Measurements from ENCODE around the gene PBRM1. TPM values are rescaled to one million over a fixed set of nuclear protein-coding genes. Genes with fewer than 3 reads are reported as not detected.

PBRM1 gene
- polyA plus RNA-seq, 1 donor (not counting 4 experiments of a cell fraction or from before 2014, with no cell fraction given), result 26.0 TPM

- no peak for FAIRE-seq
- Histone ChIP-seq H3K27ac (ENCODE audit: control insufficient read depth, insufficient read depth, low read length) (no peak overlapping the region), H3K9me3 (ENCODE audit: control insufficient read depth, low read depth, low read length) (no peaks in the 10 kb centered on the region), H3K27me3 (ENCODE audit: control insufficient read depth, extremely low read depth, insufficient read depth, low read length) (peaks cover 8% of the 10 kb centered on the region), H3K9ac (ENCODE audit: control insufficient read depth, extremely low read depth, insufficient read depth, low read length) (no peak overlapping the region), H3K4me3 (ENCODE audit: control insufficient read depth in 2 of 3, extremely low read depth in 1 of 3, insufficient read depth in 2 of 3, low read depth in 1 of 3, low read length in 3 of 3) (no peak overlapping the region), H3K4me1 (ENCODE audit: control insufficient read depth, extremely low read depth, insufficient read depth, low read length) (no peaks in the 10 kb centered on the region), H4K20me1 (ENCODE audit: control insufficient read depth, extremely low read depth, insufficient read depth, low read length) (no peaks in the 10 kb centered on the region), H3K9me1 (ENCODE audit: control insufficient read depth, extremely low read depth, insufficient read depth, low read length) (no peaks in the 10 kb centered on the region), H3K36me3 (ENCODE audit: control insufficient read depth in 2 of 2, extremely low read depth in 1 of 2, insufficient read depth in 2 of 2, low read length in 2 of 2) (no peaks in the 10 kb centered on the region), H3K4me2 (ENCODE audit: control insufficient read depth, extremely low read depth, insufficient read depth, low read depth, low read length) (no peak overlapping the region), H2AFZ (ENCODE audit: control insufficient read depth, low read length) (no peak overlapping the region), H3K79me2 (ENCODE audit: control insufficient read depth, insufficient read depth, low read length) (no peaks in the 10 kb centered on the region)
- DNase-seq (ENCODE audit: low read depth, low spot score), result no peak
- TF ChIP-seq EZH2 (IDR thresholded peaks at IDR 0.05; ENCODE audit: low read length) (no peak), CTCF (optimal IDR thresholded peaks at IDR 0.05 in 1 of 3, IDR thresholded peaks at IDR 0.05 in 1 of 3, conservative IDR thresholded peaks at IDR 0.05 in 1 of 3; ENCODE audit: extremely low read depth in 1 of 3, insufficient read depth in 2 of 3, low read length in 3 of 3) (no peak)
- dilution Hi-C loops (cut with MboI; ENCODE audit: extremely low pct_ligation_motif_present, low sequenced_read_pairs), result no loop called here
Observed at GRCh38 chr3:52511509-52511908, 174.2 kb downstream of the PBRM1 start.

GRCh38 chr3:52509753-52510328 lies 175.9 kb downstream of the PBRM1 start:
- FAIRE-seq, result no peak
- peaks cover 9% of the 10 kb centered on the region for H3K27me3 ChIP-seq (ENCODE audit: control insufficient read depth, extremely low read depth, insufficient read depth, low read length)
- no peaks in the 10 kb centered on the region for H3K79me2 ChIP-seq (ENCODE audit: control insufficient read depth, insufficient read depth, low read length)
- dilution Hi-C loops (cut with MboI; ENCODE audit: extremely low pct_ligation_motif_present, low sequenced_read_pairs), result no loop called here
- no peak overlapping the region for H3K9ac ChIP-seq (ENCODE audit: control insufficient read depth, extremely low read depth, insufficient read depth, low read length)
- DNase-seq (ENCODE audit: low read depth, low spot score), result no peak
- H3K9me1 ChIP-seq (ENCODE audit: control insufficient read depth, extremely low read depth, insufficient read depth, low read length), result no peaks in the 10 kb centered on the region
- H3K4me3 ChIP-seq (ENCODE audit: control insufficient read depth in 2 of 3, extremely low read depth in 1 of 3, insufficient read depth in 2 of 3, low read depth in 1 of 3, low read length in 3 of 3), result no peak overlapping the region
- H3K4me1 ChIP-seq (ENCODE audit: control insufficient read depth, extremely low read depth, insufficient read depth, low read length), result no peaks in the 10 kb centered on the region
- no peak for TF ChIP-seq EZH2 (IDR thresholded peaks at IDR 0.05; ENCODE audit: low read length)
- no peaks in the 10 kb centered on the region for H4K20me1 ChIP-seq (ENCODE audit: control insufficient read depth, extremely low read depth, insufficient read depth, low read length)
- H3K4me2 ChIP-seq (ENCODE audit: control insufficient read depth, extremely low read depth, insufficient read depth, low read depth, low read length), result no peak overlapping the region
- no peak overlapping the region for H2AFZ ChIP-seq (ENCODE audit: control insufficient read depth, low read length)
- no peak overlapping the region for H3K27ac ChIP-seq (ENCODE audit: control insufficient read depth, insufficient read depth, low read length)
- no peaks in the 10 kb centered on the region for H3K9me3 ChIP-seq (ENCODE audit: control insufficient read depth, low read depth, low read length)
- H3K36me3 ChIP-seq (ENCODE audit: control insufficient read depth in 2 of 2, extremely low read depth in 1 of 2, insufficient read depth in 2 of 2, low read length in 2 of 2), result no peaks in the 10 kb centered on the region

GRCh38 chr3:52507359-52507758 lies 178.4 kb downstream of the PBRM1 start:
- dilution Hi-C loops (cut with MboI; ENCODE audit: extremely low pct_ligation_motif_present, low sequenced_read_pairs), result no loop called here
- no peak overlapping the region for H2AFZ ChIP-seq (ENCODE audit: control insufficient read depth, low read length)
- no peak overlapping the region for H3K4me3 ChIP-seq (ENCODE audit: control insufficient read depth in 2 of 3, extremely low read depth in 1 of 3, insufficient read depth in 2 of 3, low read depth in 1 of 3, low read length in 3 of 3)
- H3K79me2 ChIP-seq (ENCODE audit: control insufficient read depth, insufficient read depth, low read length), result no peaks in the 10 kb centered on the region
- TF ChIP-seq CTCF (optimal IDR thresholded peaks at IDR 0.05 in 1 of 3, IDR thresholded peaks at IDR 0.05 in 1 of 3, conservative IDR thresholded peaks at IDR 0.05 in 1 of 3; ENCODE audit: extremely low read depth in 1 of 3, insufficient read depth in 2 of 3, low read length in 3 of 3) (no peak), EZH2 (IDR thresholded peaks at IDR 0.05; ENCODE audit: low read length) (no peak)
- no peaks in the 10 kb centered on the region for H3K4me1 ChIP-seq (ENCODE audit: control insufficient read depth, extremely low read depth, insufficient read depth, low read length)
- no peaks in the 10 kb centered on the region for H3K9me3 ChIP-seq (ENCODE audit: control insufficient read depth, low read depth, low read length)
- no peak overlapping the region for H3K9ac ChIP-seq (ENCODE audit: control insufficient read depth, extremely low read depth, insufficient read depth, low read length)
- no peaks in the 10 kb centered on the region for H3K9me1 ChIP-seq (ENCODE audit: control insufficient read depth, extremely low read depth, insufficient read depth, low read length)
- no peaks in the 10 kb centered on the region for H4K20me1 ChIP-seq (ENCODE audit: control insufficient read depth, extremely low read depth, insufficient read depth, low read length)
- DNase-seq (ENCODE audit: low read depth, low spot score) (no peak), FAIRE-seq (no peak)
- no peaks in the 10 kb centered on the region for H3K36me3 ChIP-seq (ENCODE audit: control insufficient read depth in 2 of 2, extremely low read depth in 1 of 2, insufficient read depth in 2 of 2, low read length in 2 of 2)
- H3K4me2 ChIP-seq (ENCODE audit: control insufficient read depth, extremely low read depth, insufficient read depth, low read depth, low read length), result no peak overlapping the region
- peaks cover 12% of the 10 kb centered on the region for H3K27me3 ChIP-seq (ENCODE audit: control insufficient read depth, extremely low read depth, insufficient read depth, low read length)
- no peak overlapping the region for H3K27ac ChIP-seq (ENCODE audit: control insufficient read depth, insufficient read depth, low read length)

Measured in keratinocyte (primary cell).